CD4-positive, alpha-beta T cell treated with Interleukin-10 for 1 hour (primary cell): Measurements from ENCODE around the gene USP22.
"Not testable (repeated sequence)": the region's sequence is repeated elsewhere in the genome, so short reads cannot be mapped to it uniquely, and the experiment has no call there.

ENCODE experiments used
- DNase-seq: peaks from one replicate; pipeline ENCODE4 v3.0.0-alpha.2; 2020

Gene USP22

GRCh38 chr17:20983359-20983637 lies 59.5 kb downstream of the USP22 start:
- DNase-seq: no peak

- DNase-seq: no peak
Observed at GRCh38 chr17:20982589-20983358, 60.0 kb downstream of the USP22 start.

- DNase-seq: no peak
Observed at GRCh38 chr17:20981046-20981920, 61.5 kb downstream of the USP22 start.

GRCh38 chr17:20979792-20980083 lies 63.1 kb downstream of the USP22 start:
- DNase-seq: no peak

- DNase-seq: not testable (repeated sequence)
Observed at GRCh38 chr17:20979007-20979791, 63.6 kb downstream of the USP22 start.

- DNase-seq: not testable (repeated sequence)
Observed at GRCh38 chr17:20977609-20978253, 65.1 kb downstream of the USP22 start.

GRCh38 chr17:20975566-20975965 lies 67.2 kb downstream of the USP22 start:
- no peak for DNase-seq

GRCh38 chr17:20970329-20970728 lies 72.5 kb downstream of the USP22 start:
- DNase-seq: no peak

GRCh38 chr17:20968913-20969616 lies 73.7 kb downstream of the USP22 start:
- no peak for DNase-seq

GRCh38 chr17:20967776-20968175 lies 75.0 kb downstream of the USP22 start:
- DNase-seq: no peak

GRCh38 chr17:20966870-20967269 lies 75.9 kb downstream of the USP22 start:
- peak; percentile 13 for DNase-seq

GRCh38 chr17:20965492-20965891 lies 77.3 kb downstream of the USP22 start:
- no peak for DNase-seq

- no peak for DNase-seq
Observed at GRCh38 chr17:20961586-20961985, 81.2 kb downstream of the USP22 start.

GRCh38 chr17:20960871-20961270 lies 81.9 kb downstream of the USP22 start:
- no peak for DNase-seq

GRCh38 chr17:20955427-20956323 lies 87.1 kb downstream of the USP22 start:
- DNase-seq: no peak

- DNase-seq: no peak
Observed at GRCh38 chr17:20954794-20955193, 88.0 kb downstream of the USP22 start.

- DNase-seq: no peak
Observed at GRCh38 chr17:20952183-20952582, 90.6 kb downstream of the USP22 start.
